NCI-H446 treated with DMSO at 0.1 percent for 48 hours (cell line): ENCODE data around the gene PAEP.
"Not testable (repeated sequence)": the region's sequence is repeated elsewhere in the genome, so short reads cannot be mapped to it uniquely, and the experiment has no call there.

Source experiments
- DNase-seq: peaks from one replicate; lab custom pipeline; 2025; lab: John Stamatoyannopoulos, UW

The PAEP gene

DNA sequence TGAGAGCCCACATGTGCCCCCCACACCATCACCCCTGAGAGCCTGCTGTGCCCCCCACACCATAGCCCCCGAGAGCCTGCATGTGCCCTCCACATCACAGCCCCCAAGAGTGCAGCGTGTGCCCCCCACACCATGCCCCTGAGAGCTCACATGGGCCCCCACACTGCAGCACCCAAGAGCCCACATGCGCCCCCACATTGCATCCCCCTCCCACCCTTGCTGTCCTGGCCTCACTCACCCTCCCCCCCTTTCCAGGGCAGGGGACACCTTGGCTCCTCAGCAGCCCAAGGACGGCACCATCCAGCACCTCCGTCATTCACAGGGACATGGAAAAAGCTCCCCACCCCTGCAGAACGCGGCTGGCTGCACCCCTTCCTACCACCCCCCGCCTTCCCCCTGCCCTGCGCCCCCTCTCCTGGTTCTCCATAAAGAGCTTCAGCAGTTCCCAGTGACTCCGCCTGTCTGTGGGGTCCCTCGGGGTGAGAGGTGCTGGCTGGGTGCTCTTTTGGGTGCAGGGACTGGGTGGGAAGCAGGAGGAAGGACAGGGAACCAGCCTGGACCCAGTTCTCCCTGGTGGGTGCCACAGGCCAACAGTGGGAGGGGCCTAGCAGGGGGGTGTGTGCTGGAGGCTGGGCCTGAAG lies 35.3 kb upstream of the PAEP start:
- no peak for DNase-seq

DNA sequence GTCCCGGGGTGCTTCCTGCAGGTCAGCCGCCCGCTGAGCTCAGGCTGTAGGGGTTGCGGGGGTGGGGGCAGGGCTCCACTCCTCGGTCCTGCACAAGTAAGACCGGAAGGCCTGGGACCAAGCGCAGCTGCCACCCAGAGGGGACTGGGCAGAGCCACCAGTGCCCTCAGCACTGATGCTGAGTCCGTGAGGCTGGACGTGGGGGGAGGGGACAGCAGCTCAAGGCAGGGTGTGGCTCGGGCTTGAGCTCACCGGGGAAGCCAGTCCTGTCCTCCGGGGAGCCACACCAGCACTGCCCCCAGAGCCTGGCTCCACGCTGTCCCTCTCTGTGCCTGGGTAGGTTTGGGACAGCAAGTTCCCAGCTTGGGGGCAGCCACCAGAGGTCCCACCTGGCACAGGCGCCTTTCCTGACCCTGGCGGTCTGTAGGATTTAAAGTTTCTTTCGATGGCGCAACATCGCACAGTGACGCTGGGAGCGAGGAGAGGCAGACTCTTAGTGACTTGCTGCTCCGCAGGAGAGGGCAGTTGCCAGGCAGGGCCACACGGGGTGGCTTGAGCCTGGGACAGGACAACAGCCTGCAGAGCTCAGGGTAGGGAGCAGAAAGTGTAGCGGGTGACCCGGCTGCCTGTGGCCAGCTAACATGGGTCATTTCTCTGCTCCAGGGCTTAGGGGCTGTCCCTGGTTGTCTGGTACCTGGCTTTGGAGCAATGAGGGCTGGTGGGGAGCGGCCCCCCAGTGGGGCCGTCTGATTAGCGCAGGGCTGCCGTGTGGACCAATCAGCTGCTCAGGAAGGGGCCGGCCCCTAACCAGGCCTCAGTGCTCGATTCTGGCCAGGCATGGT lies 34.6 kb upstream of the PAEP start:
- DNase-seq: no peak

DNA sequence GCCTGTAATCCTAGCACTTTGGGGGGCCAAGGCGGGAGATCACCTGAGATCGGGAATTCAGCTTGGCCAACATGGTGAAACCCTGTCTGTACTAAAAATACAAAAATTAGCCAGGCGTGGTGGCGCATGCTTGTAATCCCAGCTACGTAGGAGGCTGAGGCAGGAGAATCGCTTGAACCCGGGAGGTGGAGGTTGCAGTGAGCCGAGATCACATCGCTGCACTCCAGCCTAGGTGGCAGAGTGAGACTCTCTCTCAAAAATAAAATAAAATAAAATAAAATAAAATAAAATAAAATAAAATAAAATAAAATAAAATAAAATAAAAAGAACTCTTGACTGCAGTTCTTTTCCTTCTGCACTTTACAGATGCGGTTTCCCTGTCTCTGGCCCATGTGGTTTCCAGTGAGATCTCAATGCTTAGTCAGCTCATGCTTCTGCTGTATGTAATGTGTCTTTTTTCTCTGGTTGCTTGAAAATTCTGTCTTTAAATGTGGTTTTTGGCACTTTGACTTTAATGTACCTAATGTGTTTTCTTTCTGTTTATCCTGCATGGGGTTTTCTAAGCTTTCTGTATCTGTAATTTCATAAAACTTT lies 32.6 kb upstream of the PAEP start:
- DNase-seq: not testable (repeated sequence)

DNA sequence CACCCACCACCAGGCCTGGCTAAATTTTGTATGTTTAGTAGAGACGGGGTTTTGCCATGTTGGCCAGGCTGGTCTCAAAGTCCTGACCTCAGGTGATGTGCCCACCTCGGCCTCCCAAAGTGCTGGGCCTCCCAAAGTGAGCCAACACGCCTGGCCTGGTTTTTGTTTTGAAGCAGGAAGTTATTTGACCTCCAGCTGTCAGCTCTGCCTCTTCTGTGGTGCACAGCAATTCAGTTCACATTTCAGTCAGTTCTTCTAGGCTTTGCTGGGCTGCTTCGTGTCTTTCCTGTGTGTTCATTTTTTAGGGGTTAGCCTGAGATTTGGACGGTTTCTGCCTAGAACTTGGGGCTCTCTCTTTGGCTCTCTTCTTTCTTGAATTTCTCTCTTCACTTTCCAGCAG lies 31.4 kb upstream of the PAEP start:
- no peak for DNase-seq

DNA sequence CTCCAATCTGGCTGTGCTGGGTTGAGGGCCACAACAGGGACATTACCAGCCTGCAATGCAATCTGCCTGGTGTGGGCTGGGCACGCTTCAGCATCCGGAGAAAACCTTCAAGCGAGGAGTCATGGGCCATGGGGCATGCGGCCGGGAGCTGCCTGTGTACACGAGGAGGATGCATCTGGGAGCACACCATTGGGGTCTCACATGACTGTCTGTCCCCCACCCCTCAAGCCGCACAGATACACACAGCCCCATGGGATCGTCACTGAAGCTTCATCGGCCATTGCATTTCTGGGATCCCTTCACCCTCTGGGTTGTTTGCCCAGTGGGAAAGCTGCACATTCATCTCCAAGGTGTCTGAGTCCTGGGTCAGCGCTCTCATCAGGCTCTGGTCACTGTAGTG lies 30.5 kb upstream of the PAEP start:
- no peak for DNase-seq

DNA sequence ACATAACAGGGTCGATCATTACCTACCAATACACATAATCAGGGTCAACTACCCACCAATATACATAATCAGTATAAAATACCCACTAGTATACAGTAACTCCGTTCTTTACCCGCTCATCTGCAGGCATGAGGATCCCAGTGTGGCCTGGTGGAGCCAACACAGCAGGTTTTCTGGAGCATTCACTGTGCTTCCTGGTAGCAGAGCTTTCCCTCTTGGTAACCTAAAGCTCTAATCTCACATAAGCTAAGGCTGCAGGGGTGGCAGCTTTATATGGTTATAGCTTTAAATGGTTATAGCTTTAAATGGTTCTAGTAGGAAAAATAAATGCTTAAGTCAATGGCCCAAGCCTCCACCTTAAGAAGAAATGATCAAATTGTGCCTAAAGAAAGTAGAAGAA lies 28.4 kb upstream of the PAEP start:
- DNase-seq: no peak

DNA sequence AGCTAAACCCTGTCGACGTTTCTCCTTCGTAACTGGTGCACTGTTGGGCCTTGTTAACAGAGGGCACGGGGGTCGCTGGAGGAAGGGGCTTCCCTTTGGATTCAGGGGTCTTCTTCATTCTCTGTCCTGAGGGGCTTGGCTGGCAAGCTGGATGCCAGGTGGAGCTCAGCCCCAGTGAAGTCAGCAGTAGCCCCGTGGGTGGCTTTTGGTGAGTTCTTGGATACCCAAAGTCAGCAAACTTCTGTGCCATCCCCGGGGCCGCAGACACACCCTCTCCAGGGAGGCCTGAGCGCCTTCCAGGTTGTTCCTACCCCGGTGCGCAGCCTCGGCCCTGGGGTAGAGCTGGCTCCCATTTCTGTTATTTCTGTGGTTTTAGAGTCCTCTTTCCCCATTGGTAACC lies 27.9 kb upstream of the PAEP start:
- DNase-seq: no peak

DNA sequence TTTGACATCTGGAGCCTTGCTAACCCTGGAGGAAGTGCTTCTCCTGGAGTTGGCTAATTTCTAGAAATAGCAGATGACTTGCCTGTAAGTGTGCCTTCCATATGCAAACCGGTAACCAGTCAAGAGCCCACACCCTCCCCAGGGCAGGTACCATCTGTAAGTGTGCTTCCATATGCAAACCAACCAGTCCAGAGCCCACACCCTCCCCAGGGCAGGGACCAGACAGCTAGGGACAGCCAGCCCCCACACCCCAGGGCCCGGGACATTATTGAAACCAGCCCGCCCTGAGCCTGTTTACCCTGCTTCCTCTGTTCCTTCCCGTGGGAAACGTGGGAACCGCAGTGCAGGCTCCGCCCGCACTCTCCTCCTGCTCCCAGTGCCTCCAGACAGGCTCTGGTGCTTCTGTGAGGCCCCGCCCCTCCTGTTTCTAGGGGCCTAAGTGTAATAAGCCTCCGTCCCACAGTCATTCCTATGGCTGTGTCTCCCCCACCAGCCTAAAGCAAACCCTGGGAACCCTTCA lies 27.3 kb upstream of the PAEP start:
- not testable (repeated sequence) for DNase-seq

DNA sequence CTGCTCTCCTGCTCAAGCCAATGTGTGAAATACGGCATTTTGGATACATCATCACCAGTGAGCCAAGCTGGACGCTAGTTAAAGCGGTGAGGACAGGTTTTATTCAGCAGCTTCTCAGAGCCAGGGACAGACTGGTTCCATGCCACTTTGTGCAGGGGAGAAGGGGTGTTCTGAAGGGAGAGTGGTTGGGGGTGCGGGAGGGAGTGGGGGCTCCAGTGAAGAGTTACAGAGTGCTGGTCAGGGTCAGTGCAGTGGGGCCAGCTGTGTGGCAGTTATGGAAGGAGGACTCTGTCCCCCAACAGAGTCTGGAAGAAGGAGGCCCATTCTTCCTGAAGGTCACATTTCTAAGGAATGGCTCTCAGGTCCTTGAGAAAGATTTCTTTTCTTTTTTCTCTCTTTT lies 26.7 kb upstream of the PAEP start:
- DNase-seq: not testable (repeated sequence)

DNA sequence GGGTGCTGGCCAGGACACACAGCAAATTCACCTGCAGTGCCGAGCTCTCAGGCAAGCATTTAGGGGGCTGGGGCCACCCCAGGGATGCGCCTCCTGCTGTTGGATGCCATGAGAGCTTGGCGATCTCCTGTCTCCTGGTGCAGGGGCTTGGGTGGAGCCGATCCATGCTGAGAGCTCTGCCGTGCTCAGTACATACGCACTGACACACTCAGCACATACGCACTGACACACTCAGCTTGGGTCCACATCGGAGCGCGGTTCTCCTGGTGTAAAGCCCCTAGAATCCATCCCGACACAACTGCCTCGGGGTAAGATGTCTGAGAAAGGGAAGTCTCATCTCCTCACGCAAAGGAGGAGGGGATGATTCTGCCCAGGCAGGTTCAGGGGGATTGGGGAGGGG lies 25.9 kb upstream of the PAEP start:
- DNase-seq: not testable (repeated sequence)

DNA sequence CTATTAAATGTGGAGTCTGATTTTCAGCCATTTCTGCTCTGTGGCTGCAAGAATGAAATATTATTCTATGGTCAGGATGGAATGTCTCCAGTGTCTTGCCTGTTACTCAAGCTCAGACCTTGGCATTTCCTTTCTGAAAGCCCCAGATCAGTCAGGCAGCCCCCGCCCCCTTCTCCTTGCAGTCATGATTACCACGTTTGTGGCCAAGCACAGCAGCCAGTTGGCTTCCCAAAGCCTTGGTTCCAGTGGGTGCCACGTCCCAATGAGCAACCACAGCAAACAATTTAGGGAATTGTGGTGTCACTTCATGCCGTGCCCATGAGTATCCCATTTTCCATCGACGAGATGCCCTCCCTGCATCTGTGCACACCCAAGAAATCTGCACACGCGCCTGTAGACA lies 25.3 kb upstream of the PAEP start:
- DNase-seq: no peak

DNA sequence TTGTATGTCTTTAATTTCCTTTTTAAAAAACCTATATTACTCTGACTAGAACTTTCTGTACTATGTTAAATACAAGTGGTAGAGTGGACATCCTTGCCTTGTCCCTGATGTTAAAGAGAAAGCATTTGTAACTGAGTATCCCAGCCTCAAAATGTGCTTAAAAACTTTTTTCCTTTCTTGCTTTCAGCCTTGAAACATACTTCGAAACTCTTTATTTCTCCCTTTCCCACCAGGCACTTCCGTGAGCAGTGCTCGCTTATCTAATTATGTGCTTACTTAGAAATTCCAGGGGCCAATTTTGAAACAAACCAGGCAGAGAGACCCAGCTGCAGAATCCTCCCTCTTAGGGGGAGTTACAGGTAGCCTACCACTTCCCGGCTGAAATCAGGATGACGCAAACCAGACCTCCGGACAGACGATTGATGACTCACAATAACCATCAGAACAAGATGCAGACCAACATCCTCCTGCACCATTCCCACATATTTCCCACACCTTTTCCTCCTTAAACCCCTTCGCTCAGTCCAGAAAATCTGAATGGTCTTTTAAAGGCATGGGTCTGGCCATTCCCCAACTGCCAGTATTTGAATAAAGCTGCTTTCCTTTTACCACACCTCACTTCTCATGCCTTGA lies 18.2 kb upstream of the PAEP start:
- not testable (repeated sequence) for DNase-seq

DNA sequence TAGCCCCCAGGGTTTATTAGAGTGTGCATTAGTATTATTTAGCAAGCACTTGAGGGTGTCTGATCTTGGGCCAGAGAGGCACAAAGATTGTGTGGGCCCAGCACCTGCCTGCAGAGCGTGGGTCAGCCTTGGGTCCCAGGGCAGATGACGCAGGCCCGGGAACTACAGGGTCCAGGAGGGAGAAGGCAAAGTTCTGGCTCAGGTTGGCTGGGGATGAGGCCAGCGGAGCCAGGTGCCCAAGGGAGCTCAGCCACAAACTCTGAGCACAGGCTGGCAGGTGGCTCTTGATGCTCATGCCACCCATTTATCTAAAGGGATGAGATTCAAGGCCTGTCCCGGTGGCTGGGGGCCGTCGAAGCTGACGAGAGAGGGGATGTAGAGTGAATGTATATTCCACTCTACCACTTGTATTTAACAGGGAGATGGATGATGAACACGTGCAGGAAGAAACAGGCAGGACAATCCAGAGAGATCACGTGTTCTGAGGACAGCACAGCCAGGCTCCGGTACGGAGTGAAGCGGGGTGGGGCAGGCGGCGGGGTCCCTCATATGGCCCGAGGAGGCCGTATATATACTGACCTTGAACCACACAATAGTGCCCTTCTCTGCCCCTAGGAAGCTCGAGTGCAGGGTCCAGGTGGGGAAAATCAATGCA lies 16.4 kb upstream of the PAEP start:
- no peak for DNase-seq

DNA sequence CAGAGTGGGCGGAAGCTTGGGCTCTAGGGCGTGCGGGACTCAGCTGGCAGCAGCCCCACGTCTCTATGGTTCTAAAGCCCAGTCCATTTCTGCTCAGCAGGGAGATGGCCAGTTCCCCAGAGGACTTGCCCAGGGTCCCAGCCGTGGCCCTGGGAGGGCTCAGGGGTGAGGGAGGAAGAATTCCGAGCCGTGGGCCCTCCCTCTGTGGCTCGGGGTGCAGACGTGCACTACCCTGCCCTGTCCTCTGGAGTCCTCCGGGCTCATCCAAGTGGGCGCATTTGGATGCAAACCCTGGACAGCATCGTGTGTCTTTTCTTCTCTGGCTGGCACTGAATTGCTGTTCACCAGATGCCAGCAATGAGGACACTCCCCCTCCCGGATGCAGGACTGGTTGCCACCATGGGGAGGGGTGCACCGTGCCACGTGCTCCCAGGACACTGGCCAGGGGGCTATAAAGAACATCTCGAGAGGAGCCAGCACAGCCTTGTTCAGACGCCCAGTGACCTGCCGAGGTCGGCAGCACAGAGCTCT lies 15.8 kb upstream of the PAEP start, which contains the start of gene OBP2A:
Gene OBP2A (plus strand): TSS at position 481 of the 531 bp plus-strand sequence. CDS start 55 bp downstream, outside the sequence.
- not testable (repeated sequence) for DNase-seq

DNA sequence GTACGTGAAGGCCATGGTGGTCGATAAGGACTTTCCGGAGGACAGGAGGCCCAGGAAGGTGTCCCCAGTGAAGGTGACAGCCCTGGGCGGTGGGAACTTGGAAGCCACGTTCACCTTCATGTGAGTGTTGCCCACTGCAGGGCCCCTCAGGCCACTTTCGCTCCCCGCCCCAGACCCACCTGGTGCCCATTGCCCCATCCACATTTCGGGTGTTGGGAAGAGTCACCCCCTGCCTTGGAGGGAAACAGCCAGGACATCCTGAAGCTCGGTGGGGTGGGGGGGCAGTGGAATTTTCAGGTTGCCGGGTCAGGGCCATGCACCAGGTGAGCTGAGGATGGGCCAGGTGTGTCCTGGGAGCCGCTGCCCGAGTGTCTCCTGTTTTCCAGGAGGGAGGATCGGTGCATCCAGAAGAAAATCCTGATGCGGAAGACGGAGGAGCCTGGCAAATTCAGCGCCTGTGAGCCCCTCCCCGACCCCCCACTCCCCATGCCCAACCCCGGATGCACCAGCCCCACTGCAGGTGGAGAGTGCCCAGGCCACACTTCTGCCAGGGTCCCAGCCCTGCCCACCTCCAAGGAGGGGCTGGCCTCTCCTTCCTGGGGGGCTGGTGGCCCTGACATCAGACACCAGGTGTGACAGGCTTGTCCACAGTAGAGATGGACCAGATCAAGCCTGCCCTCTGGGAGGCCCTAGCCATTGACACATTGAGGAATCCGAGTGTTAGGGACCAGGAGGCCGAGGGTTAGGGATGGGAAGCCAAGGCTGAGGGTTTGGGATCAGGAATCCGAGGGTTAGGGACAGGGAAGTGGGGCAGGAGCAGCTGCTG lies 14.6 kb upstream of the PAEP start:
- DNase-seq: not testable (repeated sequence)

DNA sequence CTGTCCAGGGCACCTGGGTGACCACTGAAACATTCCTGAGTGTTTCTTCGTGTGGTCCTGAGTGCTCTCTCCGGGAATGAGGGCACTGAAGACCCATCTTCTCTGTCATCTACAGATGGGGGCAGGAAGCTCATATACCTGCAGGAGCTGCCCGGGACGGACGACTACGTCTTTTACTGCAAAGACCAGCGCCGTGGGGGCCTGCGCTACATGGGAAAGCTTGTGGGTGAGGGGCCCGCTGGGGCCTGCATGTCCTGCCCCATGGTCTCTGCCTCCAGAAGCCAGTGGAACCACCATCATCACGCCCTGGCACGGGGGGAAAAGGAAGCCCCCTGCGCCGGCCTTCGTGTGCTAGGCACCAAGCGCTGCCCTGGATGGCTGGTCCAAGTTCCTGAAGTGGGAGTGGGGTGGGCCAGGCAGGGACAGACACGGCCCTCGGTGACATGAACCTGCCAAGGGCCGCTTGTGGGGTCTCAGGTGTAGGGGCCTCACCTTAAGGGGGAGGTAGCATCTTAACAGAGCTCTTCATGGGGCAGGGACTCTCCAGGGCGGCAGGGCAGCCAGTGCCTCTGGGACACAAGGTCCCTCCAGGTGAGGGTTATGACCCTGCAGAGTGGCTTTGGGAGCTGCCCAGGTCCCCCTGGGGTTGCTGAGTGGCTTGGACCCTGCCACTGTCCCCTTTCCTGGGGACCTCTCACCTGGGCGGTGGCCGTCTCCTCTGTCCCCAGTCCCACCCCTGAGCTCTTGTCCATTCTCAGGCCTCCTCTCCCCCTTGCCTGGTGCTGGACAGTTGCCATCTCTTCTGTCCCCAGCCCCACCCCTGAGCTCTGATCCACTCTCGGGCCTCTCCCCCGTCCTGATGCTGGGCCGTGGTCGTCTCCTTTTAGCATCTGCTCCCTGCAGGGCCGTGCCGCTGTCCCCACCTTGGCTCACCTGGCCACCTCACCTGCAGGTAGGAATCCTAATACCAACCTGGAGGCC lies 13.5 kb upstream of the PAEP start:
- no peak for DNase-seq

DNA sequence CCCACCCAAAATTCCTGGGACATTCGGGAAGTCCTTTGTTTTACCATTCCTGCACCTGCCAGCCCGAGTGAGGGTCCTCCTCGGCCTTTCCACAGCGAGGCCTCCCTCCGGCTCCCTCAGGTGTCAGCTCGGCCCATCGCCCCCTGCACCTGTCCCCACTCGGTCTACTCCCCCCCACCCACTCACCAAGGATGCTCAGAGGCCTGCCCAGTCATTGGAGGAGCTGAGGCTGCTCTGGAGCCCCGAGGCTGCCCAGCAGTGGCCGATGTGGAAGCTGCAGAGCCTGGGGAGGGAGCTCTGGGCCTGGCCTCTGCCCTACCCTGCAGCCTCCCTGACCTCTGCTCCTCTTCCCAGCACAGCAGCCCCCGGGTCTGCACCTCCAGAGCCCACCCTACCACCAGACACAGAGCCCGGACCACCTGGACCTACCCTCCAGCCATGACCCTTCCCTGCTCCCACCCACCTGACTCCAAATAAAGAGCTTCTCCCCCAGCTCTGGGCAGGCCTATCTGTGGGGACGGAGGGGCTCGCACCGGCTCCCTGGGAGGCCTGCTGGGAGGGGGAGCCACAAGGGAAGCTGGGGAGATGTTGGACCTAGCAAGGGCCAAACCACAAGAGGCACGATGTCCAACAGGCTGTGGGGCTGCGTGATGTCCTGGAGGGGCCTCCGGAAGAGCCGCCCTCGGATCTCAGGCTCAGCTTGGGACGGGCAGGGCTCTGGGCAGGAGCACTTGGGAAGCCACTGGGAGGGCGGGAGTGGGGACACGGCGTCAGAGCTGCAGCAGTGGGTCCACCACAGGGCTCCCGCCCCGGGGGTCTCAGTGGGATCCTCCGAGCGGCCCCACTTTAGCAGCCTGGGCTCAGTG lies 11.8 kb upstream of the PAEP start:
- DNase-seq: not testable (repeated sequence)

DNA sequence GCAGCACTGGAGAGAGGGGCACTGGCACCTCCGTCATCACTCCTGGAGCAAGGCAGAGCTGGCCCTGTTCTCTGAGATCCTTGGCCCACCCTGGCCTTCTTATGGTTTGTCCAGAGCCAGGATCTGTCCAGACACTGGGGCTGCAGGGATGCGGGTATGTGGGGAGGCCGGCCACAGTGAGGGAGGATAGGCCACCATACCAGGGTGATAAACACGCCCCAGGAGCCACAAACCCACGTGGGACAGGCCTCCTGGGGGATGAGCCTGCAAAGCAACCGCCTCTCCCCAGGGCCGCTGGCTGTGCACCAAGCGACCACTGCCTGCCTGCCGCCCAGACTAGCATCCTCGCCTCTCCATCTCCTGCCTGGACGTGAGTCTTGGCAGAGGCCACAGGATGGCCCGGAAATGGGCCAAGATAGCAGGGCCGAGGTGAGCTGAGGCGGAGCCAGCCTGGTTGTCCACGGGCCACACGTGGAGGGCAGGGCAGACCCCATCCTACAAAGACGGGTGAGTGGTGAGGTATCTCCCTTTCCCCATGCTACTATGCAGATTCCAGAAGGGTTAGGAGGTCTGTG lies 11.1 kb upstream of the PAEP start:
- no peak for DNase-seq
